H1 (cell line): ENCODE data around the gene OSBPL6. TPM values are rescaled to one million over a fixed set of nuclear protein-coding genes. Genes with fewer than 3 reads are reported as not detected.

Experiments used
- CTCF ChIA-PET: fragments of 300-600 bp; sonication (Branson Sonifier 250); formaldehyde crosslinking; loops from one replicate; lab custom pipeline; 2021; ENCODE audit not compliant: partially characterized antibody; lab: Charles Lee
- POLR2A ChIA-PET: fragments of 300-600 bp; sonication (Branson Sonifier 250); formaldehyde crosslinking; loops from one replicate; lab custom pipeline; 2021; ENCODE audit warnings: inconsistent platforms; ENCODE audit not compliant: partially characterized antibody; lab: Charles Lee
- DNase-seq, 2 experiments: peaks; one replicate each; pipeline versions ENCODE4 v3.0.0 to v3.0.0-alpha.2; 2010 to 2022; ENCODE audit warnings: low spot score in 2 of 2, low read depth in 1 of 2, mixed read lengths in 1 of 2
- FAIRE-seq: peaks from 2 replicates; lab custom pipeline; 2011; peaks lifted over from hg19 to GRCh38; lab: Jason Lieb, UNC
- H2AFZ ChIP-seq: 2 replicates; pipeline ENCODE4 v1.8.1; 2012; ENCODE audit warnings: low read length, inconsistent platforms
- H2AK5ac ChIP-seq: 2 replicates; pipeline ENCODE4 v1.6.1; 2013; ENCODE audit warnings: low read depth, low read length
- H2BK120ac ChIP-seq: replicated peaks from 2 replicates; pipeline ENCODE3; 2013; ENCODE audit warnings: low read depth, low read length, inconsistent platforms
- H2BK12ac ChIP-seq: 2 replicates; pipeline ENCODE4 v1.6.1; 2013; ENCODE audit warnings: low read depth, low read length
- H2BK15ac ChIP-seq: 2 replicates; pipeline ENCODE4 v1.6.1; 2013; ENCODE audit warnings: low read length
- H2BK20ac ChIP-seq: 2 replicates; pipeline ENCODE4 v1.6.1; 2013; ENCODE audit warnings: low read length
- H2BK5ac ChIP-seq: 2 replicates; pipeline ENCODE4 v1.6.1; 2013; ENCODE audit warnings: low read depth, low read length
- H3K14ac ChIP-seq: 2 replicates; pipeline ENCODE4 v1.6.1; 2013; ENCODE audit warnings: inconsistent platforms; ENCODE audit not compliant: insufficient read length
- H3K18ac ChIP-seq: 2 replicates; pipeline ENCODE4 v1.6.1; 2013; ENCODE audit warnings: low read length; ENCODE audit errors: extremely low read depth
- H3K23ac ChIP-seq: 2 replicates; pipeline ENCODE4 v1.6.1; 2013; ENCODE audit warnings: inconsistent platforms; ENCODE audit not compliant: insufficient read length
- H3K23me2 ChIP-seq: 2 replicates; pipeline ENCODE4 v1.6.1; 2013; ENCODE audit warnings: low read depth, low read length
- H3K27ac ChIP-seq: 2 replicates; pipeline ENCODE4 v1.6.1; 2011; ENCODE audit warnings: low read depth, low read length, inconsistent platforms
- H3K27me3 ChIP-seq, 4 experiments: replicated peaks in 1 of 4; 1 replicate in 1 of 4; 2 replicates in 3 of 4; pipeline versions ENCODE4 v1.6.1 to v1.8.1; 2011 to 2013; ENCODE audit warnings: low read length in 3 of 4, mild to moderate bottlenecking in 3 of 4, inconsistent platforms in 2 of 4, mixed read lengths in 2 of 4, moderate library complexity in 1 of 4; ENCODE audit not compliant: control insufficient read depth in 3 of 4, insufficient read depth in 3 of 4; ENCODE audit errors: extremely low read depth in 1 of 4
- H3K36me3 ChIP-seq, 4 experiments: 2 replicates each; pipeline versions ENCODE4 v1.6.1 to v1.8.1; 2011 to 2013; ENCODE audit warnings: mild to moderate bottlenecking in 4 of 4, low read length in 3 of 4, moderate library complexity in 2 of 4, control low read depth in 1 of 4, inconsistent platforms in 1 of 4; ENCODE audit not compliant: insufficient read depth in 4 of 4, control insufficient read depth in 2 of 4
- H3K4ac ChIP-seq: replicated peaks from 2 replicates; pipeline ENCODE3; 2013; ENCODE audit warnings: low read length, low read depth, mixed read lengths, inconsistent platforms; ENCODE audit not compliant: insufficient read length
- H3K4me1 ChIP-seq, 4 experiments: replicated peaks in 1 of 4; 1 replicate in 1 of 4; 2 replicates in 3 of 4; pipeline versions ENCODE4 v1.6.1 to v1.8.1; 2011 to 2013; ENCODE audit warnings: low read length in 3 of 4, inconsistent platforms in 2 of 4, mixed read lengths in 1 of 4; ENCODE audit not compliant: insufficient read depth in 4 of 4, control insufficient read depth in 3 of 4
- H3K4me2 ChIP-seq, 2 experiments: 2 replicates each; pipeline versions ENCODE4 v1.6.1 to v1.8.1; 2011 to 2013; ENCODE audit warnings: low read depth in 2 of 2, low read length in 2 of 2, control low read depth in 1 of 2, inconsistent platforms in 1 of 2, mild to moderate bottlenecking in 1 of 2; ENCODE audit not compliant: insufficient read depth in 1 of 2
- H3K4me3 ChIP-seq, 4 experiments: fragments of 200-600, 300-600 bp in 1 of 4; sonication (generic), shearing (Covaris generic), sonication (Bioruptor Twin) in 1 of 4; 2 replicates each; pipeline versions ENCODE4 v1.5.1 to v1.8.1; 2011 to 2016; ENCODE audit warnings: low read length in 4 of 4, low read depth in 3 of 4, control low read depth in 2 of 4, inconsistent platforms in 2 of 4, mild to moderate bottlenecking in 2 of 4, mixed read lengths in 1 of 4, moderate library complexity in 1 of 4; ENCODE audit not compliant: insufficient read depth in 2 of 4; ENCODE audit errors: extremely low read depth in 1 of 4
- H3K56ac ChIP-seq: replicated peaks from 2 replicates; pipeline ENCODE3; 2013; ENCODE audit warnings: low read depth, mild to moderate bottlenecking, mixed read lengths, low read length, inconsistent platforms; ENCODE audit not compliant: insufficient read length
- H3K79me1 ChIP-seq: 2 replicates; pipeline ENCODE4 v1.6.1; 2013; ENCODE audit warnings: low read depth, low read length, control low read depth
- H3K79me2 ChIP-seq, 2 experiments: 2 replicates each; pipeline versions ENCODE4 v1.6.1 to v1.8.1; 2012 to 2013; ENCODE audit warnings: low read length in 2 of 2, mild to moderate bottlenecking in 2 of 2, inconsistent platforms in 1 of 2; ENCODE audit not compliant: insufficient read depth in 2 of 2, control insufficient read depth in 1 of 2
- H3K9ac ChIP-seq, 4 experiments: replicated peaks in 1 of 4; 1 replicate in 1 of 4; 2 replicates in 3 of 4; pipeline versions ENCODE4 v1.6.1 to v1.8.1; 2011 to 2013; ENCODE audit warnings: low read depth in 3 of 4, low read length in 3 of 4, control low read depth in 2 of 4, mild to moderate bottlenecking in 2 of 4, moderate library complexity in 2 of 4, inconsistent platforms in 1 of 4; ENCODE audit errors: extremely low read depth in 1 of 4
- H3K9me3 ChIP-seq, 2 experiments: 2 replicates each; pipeline versions ENCODE4 v1.6.1 to v1.8.1; 2012 to 2013; ENCODE audit warnings: mild to moderate bottlenecking in 2 of 2, moderate library complexity in 2 of 2, control low read depth in 1 of 2, inconsistent platforms in 1 of 2, low read depth in 1 of 2, low read length in 1 of 2, mixed read lengths in 1 of 2; ENCODE audit not compliant: insufficient read depth in 2 of 2
- H4K20me1 ChIP-seq, 2 experiments: replicated peaks in 1 of 2; 2 replicates each; pipeline versions ENCODE3 to v1.8.1; 2011 to 2013; ENCODE audit warnings: inconsistent platforms in 2 of 2, low read length in 2 of 2, mild to moderate bottlenecking in 1 of 2; ENCODE audit not compliant: insufficient read depth in 2 of 2, control insufficient read depth in 1 of 2
- H4K5ac ChIP-seq: 2 replicates; pipeline ENCODE4 v1.6.1; 2013; ENCODE audit warnings: low read length, low read depth, mixed read lengths, inconsistent platforms; ENCODE audit not compliant: insufficient read length
- H4K8ac ChIP-seq: 2 replicates; pipeline ENCODE4 v1.8.0; 2013; ENCODE audit warnings: mild to moderate bottlenecking, moderate library complexity, low read length, inconsistent platforms; ENCODE audit not compliant: insufficient read depth; ENCODE audit errors: extremely low read depth
- H4K91ac ChIP-seq: replicated peaks from 2 replicates; pipeline ENCODE3; 2013; ENCODE audit warnings: low read length, mixed read lengths, inconsistent platforms; ENCODE audit not compliant: insufficient read length
- ATF2 ChIP-seq: IDR thresholded peaks from 2 replicates; pipeline ENCODE4 v1.6.1; 2012; ENCODE audit warnings: low read length, inconsistent platforms
- BCL11A ChIP-seq, 2 experiments: IDR thresholded peaks; one replicate each; pipeline ENCODE4 v1.6.1; 2011; ENCODE audit warnings: low read depth in 2 of 2, low read length in 2 of 2, mild to moderate bottlenecking in 2 of 2
- CBX5 ChIP-seq: fragments of 300-800, 300-1000 bp; sonication (generic); IDR thresholded peaks from 2 replicates; pipeline ENCODE4 v1.7.1; 2016; ENCODE audit warnings: antibody characterized with exemption, low read length, low read depth
- CTCF ChIP-seq, 3 experiments: IDR thresholded peaks; 1 replicate in 2 of 3; 2 replicates in 1 of 3; pipeline versions ENCODE4 v1.5.1 to v1.6.1; 2011; ENCODE audit warnings: low read length in 3 of 3, mild to moderate bottlenecking in 3 of 3, inconsistent platforms in 2 of 3, low read depth in 1 of 3, moderate library complexity in 1 of 3; ENCODE audit not compliant: insufficient read depth in 1 of 3; ENCODE audit errors: control extremely low read depth in 1 of 3
- GTF2F1 ChIP-seq: IDR thresholded peaks from 2 replicates; pipeline ENCODE4 v1.6.1; 2012; ENCODE audit warnings: low read depth, low read length, improper control_type of control experiment, borderline replicate concordance
- JUN ChIP-seq: IDR thresholded peaks from 2 replicates; pipeline ENCODE4 v1.6.1; 2011; ENCODE audit warnings: low read depth, mild to moderate bottlenecking, improper control_type of control experiment, low read length
- RAD21 ChIP-seq, 2 experiments: IDR thresholded peaks in 1 of 2; conservative IDR thresholded peaks in 1 of 2; 2 replicates each; pipeline ENCODE4 v1.6.1; 2011; ENCODE audit warnings: low read depth in 2 of 2, low read length in 2 of 2, improper control_type of control experiment in 1 of 2, inconsistent platforms in 1 of 2, mild to moderate bottlenecking in 1 of 2, moderate library complexity in 1 of 2
- USF2 ChIP-seq: IDR thresholded peaks from 2 replicates; pipeline ENCODE4 v1.6.1; 2011; ENCODE audit warnings: low read length, improper control_type of control experiment
- WGBS, 2 experiments: shearing (Covaris generic) in 1 of 2; methylation state at CpG; one replicate each; pipeline versions ENCODE4 v1.1.6 to v1.1.7; 2013 to 2015; ENCODE audit warnings: low lambda C conversion rate in 2 of 2, mixed read lengths in 2 of 2, inconsistent platforms in 1 of 2, low coverage in 1 of 2, missing lambda C conversion rate in 1 of 2; ENCODE audit not compliant: insufficient replicate concordance in 2 of 2, insufficient coverage in 1 of 2, insufficient read length in 1 of 2; ENCODE audit errors: extremely low coverage in 1 of 2, missing lambda C conversion rate in 1 of 2; 5-methylcytosine and 5-hydroxymethylcytosine counted together
- polyA plus RNA-seq, 7 experiments: library from polyadenylated mRNA; depleted of rRNA in 3 of 7; stranded (reverse) in 5 of 7; unstranded in 2 of 7; fragments of >200 nt in 5 of 7; fragments of 200-250 nt in 2 of 7; gene quantifications; 1 replicate in 5 of 7; 2 replicates in 1 of 7; 4 replicates in 1 of 7; pipeline versions ENCODE4 v1.2.1 to v1.2.3, GENCODE V29; 2011 to 2013; ENCODE audit warnings: missing spikeins in 2 of 7, mixed read lengths in 2 of 7
- total RNA-seq: library from RNA; stranded (reverse); fragmentation: NEBNext Ultra II Directional; extraction: Animal tissue kit (Norgen Biotek cat#: 25700); gene quantifications from 2 replicates; pipeline ENCODE4 v1.2.1, GENCODE V29; 2021

Gene OSBPL6
- total and polyA plus RNA-seq, 2 of the 8 experiments (the other 6 are each of a cell fraction or from before 2014, with no cell fraction given): 1.7 to 5.6 TPM

DNA sequence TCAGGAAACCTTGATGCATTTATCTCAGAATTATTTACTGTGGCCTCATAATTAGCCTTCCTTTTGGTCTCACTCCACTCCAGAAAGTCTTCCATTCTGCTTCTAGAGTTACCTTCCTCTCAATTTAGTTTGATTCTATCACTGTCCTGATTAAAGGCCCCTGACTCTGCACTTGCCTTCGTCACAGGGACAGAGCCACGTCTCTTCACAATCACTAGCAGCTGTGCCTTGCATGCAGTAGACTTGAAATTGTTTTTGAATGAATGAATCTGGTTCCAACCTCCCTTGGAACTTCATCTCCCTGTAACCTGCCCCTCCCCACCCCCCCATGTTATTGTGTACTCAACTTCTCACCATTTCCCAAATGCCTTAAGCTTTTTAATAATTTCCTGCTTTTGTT is 52.4 kb downstream of the OSBPL6 start:
- no peaks in the 10 kb centered on the region for H3K23me2 ChIP-seq
- no peak overlapping the region for H2BK20ac ChIP-seq
- no peak overlapping the region for H3K27ac ChIP-seq
- FAIRE-seq (no peak), DNase-seq (no peak)
- H3K56ac ChIP-seq: no peak overlapping the region
- ChIA-PET CTCF (interaction anchor here (0.6 to 2.3 kb wide), 5 partner anchors 9 to 1201 kb away, joined by 3 to 6 read pairs (median 5); partner anchors contain the start of gene RBM45), POLR2A (no interaction called here)
- no peaks in the 10 kb centered on the region for H3K79me1 ChIP-seq
- no peaks in the 10 kb centered on the region for H3K9me3 ChIP-seq
- no peaks in the 10 kb centered on the region for H4K20me1 ChIP-seq
- H4K8ac ChIP-seq: no peak overlapping the region
- no peak overlapping the region for H3K18ac ChIP-seq
- H3K14ac ChIP-seq: no peak overlapping the region
- no peak overlapping the region for H2BK5ac ChIP-seq
- H3K36me3 ChIP-seq: no peaks in the 10 kb centered on the region; a peak in 1 of 8 replicates
- H3K23ac ChIP-seq: no peak overlapping the region
- no peak overlapping the region for H2BK15ac ChIP-seq
- no peak overlapping the region for H3K9ac ChIP-seq
- H3K4me1 ChIP-seq: no peaks in the 10 kb centered on the region
- 70% methylated on average over 2 of the region's 2 CpGs; no CpG with 5 or more reads in 1 of the 2 experiments for WGBS, 2 experiments
- no peaks in the 10 kb centered on the region for H3K27me3 ChIP-seq
- H3K79me2 ChIP-seq: no peaks in the 10 kb centered on the region; a peak in 1 of 4 replicates
- no peak overlapping the region for H2BK120ac ChIP-seq
- no peak overlapping the region for H3K4me2 ChIP-seq
- no peak overlapping the region for H3K4ac ChIP-seq
- H4K5ac ChIP-seq: no peak overlapping the region
- no peak overlapping the region for H3K4me3 ChIP-seq
- no peak overlapping the region for H4K91ac ChIP-seq
- H2BK12ac ChIP-seq: no peak overlapping the region
- no peak overlapping the region for H2AK5ac ChIP-seq
- H2AFZ ChIP-seq: no peak overlapping the region
- TF ChIP-seq JUN: no peak
- no peak for TF ChIP-seq CBX5
- no peak for TF ChIP-seq USF2
- TF ChIP-seq CTCF (IDR thresholded peaks at IDR 0.05; ENCODE audit: control extremely low read depth in 1 of 3, insufficient read depth in 1 of 3, low read depth in 1 of 3, low read length in 3 of 3): no peak
- TF ChIP-seq ATF2: no peak
- TF ChIP-seq RAD21 (IDR thresholded peaks at IDR 0.05 in 1 of 2, conservative IDR thresholded peaks at IDR 0.05 in 1 of 2; ENCODE audit: low read depth in 2 of 2, low read length in 2 of 2): no peak
- no peak for TF ChIP-seq BCL11A (IDR thresholded peaks at IDR 0.05; ENCODE audit: low read depth in 2 of 2, low read length in 2 of 2)
- TF ChIP-seq GTF2F1: no peak
